Esophagus muscularis mucosa (tissue), 4 donors: ENCODE results near the gene SLC6A3. TPM values are rescaled to one million over a fixed set of nuclear protein-coding genes. Genes with fewer than 3 reads are reported as not detected.
"Not testable (repeated sequence)": the region's sequence is repeated elsewhere in the genome, so short reads cannot be mapped to it uniquely, and the experiment has no call there.

Source experiments
- DNase-seq: peaks from one replicate; pipeline ENCODE4 v3.0.0-alpha.2; 2017; ENCODE audit errors: extremely low spot score
- H3K27ac ChIP-seq, 4 donors: fragments of 200-600 bp; sonication (generic); replicated peaks in 1 of 4; 1 replicate in 3 of 4; 2 replicates in 1 of 4; pipeline ENCODE4 v1.5.1; 2016 to 2019; ENCODE audit warnings: mild to moderate bottlenecking in 1 of 4
- H3K27me3 ChIP-seq, 4 donors: fragments of 200-600 bp; sonication (generic); one replicate each; pipeline versions ENCODE4 v1.5.1 to v1.6.0; 2016 to 2019
- H3K36me3 ChIP-seq, 4 donors: fragments of 200-600 bp; sonication (generic); one replicate each; pipeline ENCODE4 v1.5.1; 2016 to 2019
- H3K4me1 ChIP-seq, 4 donors: fragments of 200-600 bp; sonication (generic); one replicate each; pipeline ENCODE4 v1.5.1; 2016 to 2019
- H3K4me3 ChIP-seq, 4 donors: fragments of 200-600 bp; sonication (generic); 1 replicate in 2 of 4; 2 replicates in 2 of 4; pipeline ENCODE4 v1.5.1; 2016 to 2019; ENCODE audit warnings: mild to moderate bottlenecking in 4 of 4, moderate library complexity in 1 of 4
- H3K9me3 ChIP-seq, 4 donors: fragments of 200-600 bp; sonication (generic); 1 replicate in 3 of 4; 2 replicates in 1 of 4; pipeline ENCODE4 v1.5.1; 2016 to 2019
- EP300 ChIP-seq: sonication (generic); formaldehyde crosslinking; IDR thresholded peaks from one replicate; pipeline ENCODE4 v1.6.1; 2017; ENCODE audit warnings: antibody characterized with exemption
- POLR2A ChIP-seq: fragments of 450-650 bp; IDR thresholded peaks from one replicate; pipeline ENCODE4 v1.6.1; 2017; ENCODE audit warnings: antibody characterized with exemption, moderate library complexity, mild to moderate bottlenecking, low read depth
- POLR2AphosphoS5 ChIP-seq, 2 donors: sonication (generic); formaldehyde crosslinking; IDR thresholded peaks; one replicate each; pipeline ENCODE4 v1.6.1; 2017; ENCODE audit warnings: antibody characterized with exemption in 2 of 2
- WGBS: methylation state at CpG from one replicate; pipeline ENCODE4 v1.1.5; 2018; 5-methylcytosine and 5-hydroxymethylcytosine counted together
- intact Hi-C: fragments of 100-400 bp; cut with DNase I; formaldehyde crosslinking; loops from one replicate; pipeline ENCODE4 v1.15.1; 2023
- total RNA-seq, 4 donors: library from RNA; depleted of rRNA; stranded (reverse); fragments of >200 nt; gene quantifications; one replicate each; pipeline versions ENCODE4 v1.1.0 to v1.2.1, GENCODE V29; 2016
- TF ChIP-seq, protein P1 (sequence below), 3 experiments: fragments of 200-600 bp in 2 of 3; fragments of 450-650 bp in 1 of 3; sonication (generic) in 2 of 3; IDR thresholded peaks; one replicate each; pipeline ENCODE4 v1.5.1; 2017 to 2019; ENCODE audit warnings: antibody characterized with exemption in 3 of 3, mild to moderate bottlenecking in 2 of 3, moderate library complexity in 1 of 3

Gene SLC6A3
- total RNA-seq, 4 donors from 2014 or later = 0.06 TPM; not detected in 3

- 68% methylated on average over 4 of the region's 6 CpGs for WGBS
Observed at GRCh38 chr5:1374679-1375055, 70.6 kb downstream of the SLC6A3 start.

DNA sequence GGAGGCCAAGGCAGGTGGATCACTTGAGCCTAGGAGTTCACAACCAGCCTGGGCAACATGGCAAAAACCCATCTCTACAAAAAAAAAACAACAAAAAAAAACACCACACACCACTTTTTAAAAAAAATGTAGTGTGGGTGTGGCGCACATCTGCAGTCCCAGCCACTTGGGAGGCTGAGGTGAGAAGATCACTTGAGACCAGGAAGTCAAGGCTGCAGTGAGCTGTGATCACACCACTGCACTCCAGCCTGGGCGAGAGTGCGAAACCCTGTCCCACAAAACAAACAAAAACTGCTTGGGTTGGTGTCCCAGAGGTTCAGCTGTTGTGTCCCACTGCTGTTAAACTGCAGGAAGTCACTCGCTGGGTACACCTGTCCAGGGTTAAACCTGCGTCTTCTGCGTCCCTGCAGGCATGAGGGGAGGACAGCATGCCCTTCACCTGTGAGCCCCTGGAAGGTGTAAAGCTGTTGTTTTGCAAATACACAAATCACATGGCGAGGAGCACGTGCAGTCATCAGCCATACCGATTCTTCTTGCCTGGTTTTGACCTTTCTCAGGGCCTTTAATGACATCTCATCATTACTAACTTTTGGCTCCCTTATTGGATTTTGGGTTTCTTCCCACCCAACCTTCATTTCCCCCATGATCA is 71.1 kb downstream of the SLC6A3 start:
- intact Hi-C loops = no loop called here

More at GRCh38 chr5:1374679-1375055, 70.6 kb downstream of the SLC6A3 start:
- H3K9me3 ChIP-seq = no peaks in the 10 kb centered on the region
- DNase-seq = no peak
- H3K4me3 ChIP-seq = no peak overlapping the region
- intact Hi-C loops = no loop called here
- TF ChIP-seq, protein P1, sequence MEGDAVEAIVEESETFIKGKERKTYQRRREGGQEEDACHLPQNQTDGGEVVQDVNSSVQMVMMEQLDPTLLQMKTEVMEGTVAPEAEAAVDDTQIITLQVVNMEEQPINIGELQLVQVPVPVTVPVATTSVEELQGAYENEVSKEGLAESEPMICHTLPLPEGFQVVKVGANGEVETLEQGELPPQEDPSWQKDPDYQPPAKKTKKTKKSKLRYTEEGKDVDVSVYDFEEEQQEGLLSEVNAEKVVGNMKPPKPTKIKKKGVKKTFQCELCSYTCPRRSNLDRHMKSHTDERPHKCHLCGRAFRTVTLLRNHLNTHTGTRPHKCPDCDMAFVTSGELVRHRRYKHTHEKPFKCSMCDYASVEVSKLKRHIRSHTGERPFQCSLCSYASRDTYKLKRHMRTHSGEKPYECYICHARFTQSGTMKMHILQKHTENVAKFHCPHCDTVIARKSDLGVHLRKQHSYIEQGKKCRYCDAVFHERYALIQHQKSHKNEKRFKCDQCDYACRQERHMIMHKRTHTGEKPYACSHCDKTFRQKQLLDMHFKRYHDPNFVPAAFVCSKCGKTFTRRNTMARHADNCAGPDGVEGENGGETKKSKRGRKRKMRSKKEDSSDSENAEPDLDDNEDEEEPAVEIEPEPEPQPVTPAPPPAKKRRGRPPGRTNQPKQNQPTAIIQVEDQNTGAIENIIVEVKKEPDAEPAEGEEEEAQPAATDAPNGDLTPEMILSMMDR (IDR thresholded peaks at IDR 0.05) = no peak
- TF ChIP-seq EP300 = no peak
- TF ChIP-seq POLR2A = no peak
- no peak for TF ChIP-seq POLR2AphosphoS5 (IDR thresholded peaks at IDR 0.05)
- H3K4me1 ChIP-seq = no peaks in the 10 kb centered on the region
- peaks cover 0 to 26% (median 3%) of the 10 kb centered on the region in 4 donors for H3K27me3 ChIP-seq
- H3K36me3 ChIP-seq = no peaks in the 10 kb centered on the region
- H3K27ac ChIP-seq = no peak overlapping the region

DNA sequence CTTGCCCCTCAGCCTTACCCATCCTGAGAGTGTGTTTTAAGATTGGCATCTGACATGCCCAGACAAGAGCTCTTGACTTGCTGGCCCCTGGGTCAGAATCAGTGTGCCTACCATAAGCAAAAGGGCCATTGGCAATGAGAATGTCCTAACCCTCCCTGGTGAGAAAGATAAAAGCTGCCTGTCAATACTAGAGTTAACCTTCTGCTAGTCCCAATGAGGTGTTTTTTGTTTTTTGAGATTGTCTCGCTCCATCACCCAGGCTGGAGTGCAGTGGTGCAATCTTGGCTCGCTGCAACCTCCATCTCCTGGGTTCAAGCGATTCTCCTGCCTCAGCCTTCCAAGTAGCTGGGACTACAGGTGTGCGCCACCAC is 73.3 kb downstream of the SLC6A3 start:
- H3K27me3 ChIP-seq = peaks cover 0 to 22% (median 0%) of the 10 kb centered on the region in 4 donors
- H3K36me3 ChIP-seq, intact Hi-C loops, H3K27ac ChIP-seq, DNase-seq, H3K4me3 ChIP-seq, H3K4me1 ChIP-seq, H3K9me3 ChIP-seq: not testable (repeated sequence)
- 95% methylated on average over 4 of the region's 4 CpGs for WGBS

More for the DNA sequence above, 71.1 kb downstream of the SLC6A3 start:
- Histone ChIP-seq H3K27ac (no peak overlapping the region), H3K27me3 (peaks cover 0 to 21% (median under 1%) of the 10 kb centered on the region in 4 donors), H3K9me3 (no peaks in the 10 kb centered on the region), H3K4me1 (no peaks in the 10 kb centered on the region), H3K4me3 (no peak overlapping the region), H3K36me3 (no peaks in the 10 kb centered on the region)
- no peak for DNase-seq
- TF ChIP-seq POLR2AphosphoS5 (IDR thresholded peaks at IDR 0.05) (no peak), EP300 (no peak), POLR2A (no peak)
- TF ChIP-seq, protein P1 (IDR thresholded peaks at IDR 0.05) = no peak
- WGBS = 75% methylated on average over 9 of the region's 9 CpGs

DNA sequence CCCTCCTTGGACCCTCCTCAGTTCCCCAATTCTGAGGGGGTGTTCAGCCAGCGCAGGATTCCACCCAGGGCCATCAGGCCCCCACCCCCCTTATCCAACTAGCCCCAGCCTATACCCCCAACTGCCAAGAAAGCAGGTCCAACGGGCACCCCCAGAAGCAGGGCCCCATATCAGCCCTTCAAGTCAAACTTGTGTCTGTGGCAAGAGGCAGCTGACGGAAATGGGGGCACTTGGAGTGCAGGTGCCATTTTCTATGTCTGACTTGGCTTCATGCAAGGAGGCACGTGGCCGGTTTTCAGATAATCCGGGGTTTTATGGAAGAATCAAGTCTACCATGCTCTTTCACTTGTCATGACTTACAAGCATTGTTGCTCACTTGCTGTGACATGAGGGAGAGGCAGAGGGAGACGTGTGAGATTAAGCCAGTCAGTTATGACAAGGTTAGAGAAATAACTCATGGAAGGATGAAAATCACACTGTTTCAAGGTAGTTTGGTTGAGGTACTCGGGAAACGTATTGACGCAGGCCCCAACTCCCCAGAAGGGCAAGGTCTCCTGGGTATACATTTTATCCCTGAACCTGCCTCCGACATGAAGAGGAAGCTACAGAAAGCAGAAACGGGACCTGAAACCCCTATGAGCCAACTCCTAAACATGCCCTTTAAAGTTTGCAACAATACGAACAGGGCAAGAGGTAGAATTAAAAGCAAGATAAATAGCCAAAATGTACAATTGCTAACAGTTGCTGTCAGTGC is 73.8 kb downstream of the SLC6A3 start:
- intact Hi-C loops = no loop called here
- 81% methylated on average over 13 of the region's 13 CpGs for WGBS
- no peak overlapping the region for H3K4me3 ChIP-seq
- H3K9me3 ChIP-seq = no peaks in the 10 kb centered on the region
- H3K36me3 ChIP-seq = no peaks in the 10 kb centered on the region
- H3K27ac ChIP-seq = no peak overlapping the region
- no peak for DNase-seq
- TF ChIP-seq POLR2AphosphoS5 (IDR thresholded peaks at IDR 0.05) (no peak), POLR2A (no peak), EP300 (no peak)
- TF ChIP-seq, protein P1 (IDR thresholded peaks at IDR 0.05) = no peak
- peaks cover 0 to 22% (median 0%) of the 10 kb centered on the region in 4 donors for H3K27me3 ChIP-seq
- H3K4me1 ChIP-seq = no peaks in the 10 kb centered on the region

DNA sequence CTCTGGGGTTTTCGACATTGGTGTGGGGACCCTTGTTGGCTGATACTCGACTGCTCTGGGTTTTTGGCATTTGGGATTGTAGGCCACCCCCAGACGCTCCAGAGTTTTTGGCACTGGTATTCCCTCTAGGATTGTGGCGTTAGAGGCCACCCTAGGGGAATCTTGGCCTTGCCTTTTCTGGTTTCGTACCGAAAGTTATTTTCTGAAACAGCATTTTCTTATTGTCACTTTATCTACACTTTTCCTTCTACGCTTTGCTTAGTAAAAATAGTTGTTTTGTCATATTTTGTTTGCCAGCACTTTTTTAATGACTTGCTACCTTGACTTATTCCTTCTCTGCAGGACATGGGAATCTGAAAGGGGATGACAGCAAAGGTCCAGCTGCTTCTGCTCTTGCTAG is 75.2 kb downstream of the SLC6A3 start:
- Histone ChIP-seq H3K9me3 (no peaks in the 10 kb centered on the region), H3K4me3 (no peak overlapping the region), H3K4me1 (no peaks in the 10 kb centered on the region), H3K36me3 (no peaks in the 10 kb centered on the region), H3K27me3 (peaks cover 0 to 32% (median 0%) of the 10 kb centered on the region in 4 donors), H3K27ac (no peak overlapping the region)
- WGBS = 74% methylated on average over 7 of the region's 7 CpGs
- no peak for DNase-seq
- intact Hi-C loops = no loop called here
- no peak for TF ChIP-seq POLR2AphosphoS5 (IDR thresholded peaks at IDR 0.05)
- TF ChIP-seq POLR2A = no peak
- TF ChIP-seq EP300 = no peak
- TF ChIP-seq, protein P1 (IDR thresholded peaks at IDR 0.05) = no peak
